ENCODE measurements around the gene RIN3.

Gene RIN3

DNA sequence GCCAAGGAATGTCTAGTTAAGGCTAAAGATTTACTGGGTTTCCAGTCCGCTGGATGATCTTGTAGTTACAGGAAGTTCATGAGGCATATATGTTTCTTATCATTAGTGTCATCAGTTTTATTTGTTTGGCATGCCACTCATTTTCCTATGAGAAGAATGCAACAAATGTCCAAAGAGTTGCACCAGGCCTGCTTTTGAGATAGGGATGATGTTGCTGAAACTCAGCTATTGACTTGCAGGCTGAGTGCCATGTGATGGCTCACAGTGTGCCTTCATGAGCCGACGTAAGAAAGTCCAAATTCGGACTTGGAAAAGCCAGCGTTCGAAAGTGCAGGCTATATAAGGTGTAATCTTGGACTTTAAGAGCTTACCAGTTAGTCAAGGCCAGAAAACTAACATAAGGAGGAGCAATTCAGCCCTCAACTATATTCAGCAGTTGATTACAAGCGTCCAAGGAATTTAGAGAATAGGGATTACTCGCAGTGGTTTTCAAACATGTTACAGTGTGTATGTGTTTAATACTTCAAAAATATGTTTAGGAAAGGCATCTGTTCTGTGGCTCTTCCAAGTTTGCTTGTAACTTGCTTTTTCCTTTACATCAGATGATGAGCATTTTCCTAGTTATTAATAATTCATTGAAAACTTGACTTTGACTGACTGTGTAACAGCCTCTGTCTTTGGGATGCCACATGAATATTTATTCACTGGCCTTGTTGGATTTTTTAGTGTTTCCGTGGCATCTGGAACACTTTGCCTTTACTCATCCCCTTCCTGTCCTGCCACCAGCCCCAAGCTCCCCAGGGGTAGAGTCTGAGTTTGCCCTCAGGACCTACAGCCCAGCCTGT, 133.6 kb downstream of the RIN3 start:
- no peak for DNase-seq (ENCODE audit: low spot score)

DNA sequence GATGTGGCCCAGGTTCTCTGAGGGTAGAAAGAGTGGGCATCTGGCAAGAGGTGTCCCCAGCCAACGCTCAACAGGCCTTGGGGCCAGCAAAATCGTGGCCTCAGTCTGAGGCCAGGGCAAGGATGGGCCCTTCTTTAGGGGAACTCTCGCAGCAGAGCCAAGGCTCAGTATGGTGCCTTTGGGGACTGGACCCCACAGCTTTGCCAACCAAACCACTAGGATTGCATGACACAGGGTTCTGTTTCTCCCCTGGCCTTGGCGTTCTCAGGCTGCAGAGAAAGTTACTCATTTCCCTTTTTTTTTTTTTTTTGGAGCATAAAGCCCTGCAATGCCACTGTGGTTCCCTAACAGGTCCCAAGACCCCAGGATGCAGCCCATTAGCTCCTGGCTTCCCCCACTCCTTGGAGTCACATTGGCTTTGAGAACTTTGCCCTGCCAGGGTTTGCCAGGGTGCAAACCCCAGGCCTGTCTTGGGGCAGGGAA, 134.3 kb downstream of the RIN3 start:
- no peak for DNase-seq (ENCODE audit: low spot score)

DNA sequence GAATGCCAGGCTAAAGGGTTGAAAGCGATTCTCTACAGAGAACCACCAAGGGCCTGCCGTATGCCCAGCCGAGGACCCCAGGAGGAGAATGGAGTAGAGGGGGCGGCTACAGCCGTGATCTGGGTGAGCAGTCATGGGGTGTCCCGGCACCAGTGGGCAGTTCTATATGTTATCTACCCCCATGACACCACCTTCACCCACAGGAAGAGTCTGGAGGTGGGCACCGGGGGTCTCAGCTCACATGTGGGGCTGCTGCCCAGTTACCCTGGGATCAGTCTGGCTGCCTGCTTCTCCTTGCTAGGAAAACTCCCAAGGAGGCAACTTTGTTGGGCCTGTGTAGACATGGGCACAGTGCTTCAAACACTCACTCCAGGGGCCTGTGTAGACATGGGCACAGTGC, 135.5 kb downstream of the RIN3 start:
- no peak for DNase-seq (ENCODE audit: low spot score)

- DNase-seq (ENCODE audit: low spot score): no peak
These were observed 136.5 kb downstream of the RIN3 start for GRCh38 chr14:92649934-92650545.

- no peak for DNase-seq (ENCODE audit: low spot score)
These were observed 137.1 kb downstream of the RIN3 start for GRCh38 chr14:92650581-92651105.

DNA sequence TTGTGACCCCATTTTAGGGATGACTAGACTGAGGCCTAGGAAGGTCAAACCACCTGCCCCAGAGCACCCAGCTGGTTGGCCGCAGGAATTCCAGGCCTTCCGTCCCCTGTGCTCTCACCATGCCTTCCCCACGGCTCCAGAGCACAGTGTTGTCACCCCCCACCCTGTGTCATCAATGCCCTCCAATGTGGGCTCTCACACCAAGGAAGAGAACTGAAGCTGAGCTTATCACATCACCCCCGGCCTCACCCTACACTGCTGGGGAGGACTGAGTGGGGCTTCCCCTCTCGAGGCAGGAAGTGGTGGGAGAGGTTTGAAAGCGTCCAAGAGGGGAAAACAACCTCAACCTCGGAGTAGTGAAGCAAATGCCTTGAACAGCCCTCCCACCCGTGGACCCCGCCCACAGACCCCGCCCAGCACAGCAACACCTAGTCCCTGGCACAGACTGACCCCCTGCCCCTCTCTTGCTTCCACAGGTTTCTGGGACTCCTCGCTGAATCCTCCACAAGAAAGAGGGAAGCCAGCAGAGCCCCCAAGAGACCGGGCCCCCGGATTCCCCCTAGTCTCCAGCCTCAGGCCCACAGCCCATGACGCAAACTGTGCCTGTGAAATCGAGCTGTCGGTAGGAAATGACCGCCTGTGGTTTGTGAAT, 137.7 kb downstream of the RIN3 start:
- no peak for DNase-seq (ENCODE audit: low spot score)

GRCh38 chr14:92651758-92652406, 138.3 kb downstream of the RIN3 start:
- no peak for DNase-seq (ENCODE audit: low spot score)

DNA sequence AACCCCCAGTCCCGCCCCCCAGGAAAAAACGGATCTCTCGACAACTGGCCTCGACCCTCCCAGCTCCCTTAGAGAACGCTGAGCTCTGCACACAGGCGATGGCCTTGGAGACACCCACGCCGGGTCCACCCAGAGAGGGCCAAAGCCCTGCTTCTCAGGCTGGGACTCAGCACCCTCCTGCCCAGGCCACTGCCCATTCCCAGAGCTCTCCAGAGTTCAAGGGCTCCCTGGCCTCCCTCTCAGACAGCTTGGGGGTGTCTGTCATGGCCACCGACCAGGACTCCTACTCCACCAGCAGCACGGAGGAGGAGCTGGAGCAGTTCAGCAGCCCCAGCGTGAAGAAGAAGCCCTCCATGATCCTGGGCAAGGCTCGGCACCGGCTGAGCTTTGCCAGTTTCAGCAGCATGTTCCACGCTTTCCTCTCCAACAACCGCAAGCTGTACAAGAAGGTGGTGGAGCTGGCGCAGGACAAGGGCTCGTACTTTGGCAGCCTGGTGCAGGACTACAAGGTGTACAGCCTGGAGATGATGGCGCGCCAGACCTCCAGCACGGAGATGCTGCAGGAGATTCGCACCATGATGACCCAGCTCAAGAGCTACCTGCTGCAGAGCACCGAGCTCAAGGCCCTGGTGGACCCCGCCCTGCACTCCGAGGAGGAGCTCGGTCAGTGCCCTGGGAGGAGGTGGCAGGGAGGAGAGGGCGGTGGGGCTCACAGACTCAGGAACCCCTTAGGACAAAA, 139.0 kb downstream of the RIN3 start:
- DNase-seq (ENCODE audit: low spot score): no peak

GRCh38 chr14:92653162-92653651, 139.6 kb downstream of the RIN3 start:
- no peak for DNase-seq (ENCODE audit: low spot score)

GRCh38 chr14:92654239-92654901, 140.8 kb downstream of the RIN3 start:
- no peak for DNase-seq (ENCODE audit: low spot score)

DNA sequence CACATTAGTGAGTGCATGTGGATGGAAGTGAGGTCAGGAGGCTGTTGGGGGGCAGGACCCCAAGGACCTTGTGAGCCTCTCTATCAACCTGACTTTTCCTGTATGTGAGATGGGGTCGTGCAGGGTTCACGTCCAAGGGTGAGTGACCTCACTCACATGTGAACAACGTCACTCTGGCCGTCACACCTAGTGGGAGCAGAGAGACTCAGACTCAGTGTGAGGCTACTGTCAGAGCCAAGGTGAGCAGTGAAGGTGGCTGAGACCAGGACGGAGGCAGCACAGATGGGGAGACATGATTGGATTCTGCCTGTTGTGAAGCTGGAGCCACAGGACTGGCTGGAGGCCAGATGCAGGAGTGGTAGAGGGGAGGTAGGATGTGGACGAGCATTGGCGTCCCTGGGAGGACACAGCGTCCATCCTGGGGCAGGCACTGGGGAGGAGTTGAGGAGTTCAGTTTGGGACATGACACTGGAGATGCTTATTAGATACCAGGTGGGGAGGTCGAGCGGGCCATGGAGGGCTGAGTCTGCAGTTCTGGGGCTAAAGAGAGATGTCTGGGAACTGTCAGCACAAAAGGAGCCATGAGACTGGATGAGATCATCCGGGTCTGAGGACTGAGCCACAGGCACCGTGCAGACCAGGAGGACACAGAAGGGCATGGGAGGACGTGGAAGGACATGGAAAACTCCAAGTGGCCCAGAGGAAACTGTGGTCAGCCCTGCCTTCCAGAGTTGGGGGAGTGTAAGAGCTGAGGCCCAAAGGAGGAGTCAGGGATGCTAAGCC, 142.0 kb downstream of the RIN3 start:
- no peak for DNase-seq (ENCODE audit: low spot score)

DNA sequence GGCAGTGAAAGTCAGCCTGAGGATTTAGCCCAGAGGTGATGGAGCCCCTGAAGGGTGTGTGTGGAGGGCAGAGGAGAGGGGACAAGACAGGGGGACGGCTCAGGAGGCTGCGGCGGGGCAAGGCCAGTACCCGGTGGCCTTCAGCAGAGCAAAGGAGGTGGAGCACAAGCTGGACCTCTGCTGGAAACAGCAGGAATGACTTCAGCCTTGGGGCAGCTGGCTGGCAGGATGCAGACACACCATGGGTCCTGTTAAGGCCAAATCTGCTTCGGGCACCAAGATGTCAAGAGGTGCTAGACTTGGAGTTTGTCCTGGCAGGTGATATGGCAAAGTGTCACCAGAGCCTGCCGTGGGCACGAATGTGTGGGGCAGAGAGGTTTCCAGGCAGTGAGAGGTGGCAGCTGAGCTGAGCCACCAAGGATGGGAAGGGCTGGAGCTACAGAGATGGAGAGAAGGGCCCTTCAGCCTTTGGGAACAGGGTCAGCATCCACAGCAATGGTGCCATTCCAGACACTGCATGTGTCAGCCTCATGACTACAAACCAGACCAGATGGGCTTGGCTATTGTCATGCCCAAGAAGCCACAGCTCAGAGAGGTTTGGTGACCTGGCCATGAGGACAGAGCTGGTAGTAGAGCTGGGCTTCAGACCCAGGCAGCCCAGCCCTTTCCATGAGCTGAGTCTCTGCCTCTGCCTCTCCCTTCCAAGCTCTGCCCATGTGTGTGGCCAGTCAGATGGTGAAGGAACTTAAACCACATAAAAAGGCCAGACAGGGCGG, 142.9 kb downstream of the RIN3 start:
- DNase-seq (ENCODE audit: low spot score): no peak

DNA sequence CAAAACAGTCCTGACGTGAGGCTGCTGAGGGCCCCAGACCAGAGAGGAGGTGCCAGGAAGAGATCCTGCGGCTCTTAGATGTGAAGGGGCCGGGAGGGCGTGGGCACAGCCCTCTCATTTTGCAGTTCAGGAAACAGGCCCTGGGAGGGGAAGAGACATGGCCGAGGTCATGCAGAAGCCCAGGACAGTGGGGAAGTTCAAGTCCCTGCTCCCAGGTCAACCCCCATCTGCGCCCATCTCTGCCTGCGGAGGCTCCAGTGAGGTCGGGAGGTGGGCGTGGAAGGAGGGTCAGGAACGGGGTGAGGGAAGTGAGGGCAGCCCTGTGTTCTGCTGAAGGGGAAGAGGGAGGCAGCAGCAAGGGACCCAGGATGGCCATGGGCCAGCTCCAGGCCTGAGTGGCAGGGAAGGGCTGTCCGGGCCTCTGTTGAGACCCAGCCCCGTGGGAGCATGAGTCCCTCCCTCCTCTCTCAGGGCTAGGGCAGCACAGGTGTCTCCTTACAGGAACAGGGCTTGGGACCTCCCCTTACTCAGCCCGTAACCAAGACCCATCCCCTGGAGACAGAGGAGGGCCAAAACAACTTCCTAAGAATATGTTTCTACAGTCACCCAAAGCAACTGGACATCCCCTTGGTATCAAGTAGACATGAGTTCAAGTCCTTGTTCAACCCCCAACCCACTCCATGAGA, 144.0 kb downstream of the RIN3 start:
- no peak for DNase-seq (ENCODE audit: low spot score)

GRCh38 chr14:92658160-92658559, 144.6 kb downstream of the RIN3 start:
- DNase-seq (ENCODE audit: low spot score): no peak

- DNase-seq (ENCODE audit: low spot score): no peak
These were observed 145.1 kb downstream of the RIN3 start for GRCh38 chr14:92658684-92659083.

DNA sequence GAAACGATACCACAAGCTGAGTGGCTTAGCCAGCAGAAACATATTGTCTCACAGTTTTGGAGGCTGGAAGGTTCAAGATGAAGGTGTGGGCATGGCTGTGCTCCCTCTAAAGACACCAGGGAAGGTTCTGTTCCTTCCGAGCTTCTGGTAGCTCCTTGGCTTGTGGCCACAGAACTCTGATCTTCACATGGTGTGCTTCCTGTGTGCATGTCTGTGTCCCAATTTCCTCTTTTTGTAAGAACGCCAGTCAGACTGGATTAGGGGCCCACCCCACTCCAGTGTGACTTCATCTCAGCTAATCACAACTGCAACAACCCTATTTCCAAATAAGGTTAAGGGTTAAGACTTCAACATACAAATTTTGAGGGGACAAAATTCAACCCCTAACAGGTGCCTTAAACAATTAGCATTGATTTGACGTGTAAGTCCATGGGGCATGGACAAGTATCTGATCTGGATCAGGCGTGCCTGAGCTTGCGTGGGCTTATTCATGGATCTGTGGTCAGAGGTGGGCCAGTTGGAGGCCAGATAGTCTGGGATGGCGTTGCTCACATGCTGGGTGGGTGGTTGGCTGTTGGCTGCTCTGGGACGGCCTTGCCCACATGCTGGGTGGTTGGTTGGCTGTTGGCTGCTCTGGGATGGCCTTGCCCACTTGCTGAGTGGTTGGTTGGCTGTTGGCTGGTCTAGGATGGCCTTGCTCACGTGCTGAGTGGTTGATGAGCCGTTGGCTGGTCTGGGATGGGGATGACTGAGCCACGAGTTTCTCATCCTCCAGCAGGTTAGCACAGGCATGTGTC, 146.4 kb downstream of the RIN3 start:
- no peak for DNase-seq (ENCODE audit: low spot score)

- no peak for DNase-seq (ENCODE audit: low spot score)
These were observed 147.0 kb downstream of the RIN3 start for GRCh38 chr14:92660571-92660970.

Data from SK-N-DZ (cell line).